OCI-LY3 (cell line): Measurements from ENCODE around the gene LMAN2.

Experiments used
- CTCF ChIP-seq: fragments of 200-600, 300-600 bp; sonication (generic); IDR thresholded peaks from 2 replicates; pipeline ENCODE4 v1.5.1; 2014; ENCODE audit warnings: antibody characterized with exemption, low read length, low read depth
- EZH2phosphoT487 ChIP-seq: fragments of 200-600 bp; shearing (Covaris generic); IDR thresholded peaks from 2 replicates; pipeline ENCODE4 v1.6.1; 2018; ENCODE audit warnings: antibody characterized with exemption, mixed run types, low read depth

- no peak for TF ChIP-seq CTCF
- no peak for TF ChIP-seq EZH2phosphoT487
Observed at GRCh38 chr5:177367323-177367848, 15.9 kb upstream of the LMAN2 start.
